Trophoblast cell (in vitro differentiated cells and primary cell): ENCODE results near the gene DOCK3.

Experiments
- DNase-seq, 2 donors: peaks; one replicate each; pipeline ENCODE4 v3.0.0-alpha.2; 2016
- H2AFZ ChIP-seq: 2 replicates; pipeline ENCODE4 v1.6.1; 2013; ENCODE audit warnings: low read length, moderate library complexity, mild to moderate bottlenecking; ENCODE audit not compliant: insufficient read depth, poor library complexity
- H2AK5ac ChIP-seq: 2 replicates; pipeline ENCODE4 v1.6.1; 2013; ENCODE audit warnings: mild to moderate bottlenecking, low read length
- H2BK120ac ChIP-seq: 2 replicates; pipeline ENCODE4 v1.6.1; 2013; ENCODE audit warnings: low read length, mild to moderate bottlenecking, moderate library complexity; ENCODE audit not compliant: insufficient read depth, poor library complexity
- H2BK12ac ChIP-seq: 2 replicates; pipeline ENCODE4 v1.6.1; 2013; ENCODE audit warnings: mild to moderate bottlenecking, low read length, moderate library complexity
- H2BK5ac ChIP-seq: 2 replicates; pipeline ENCODE4 v1.6.1; 2013; ENCODE audit warnings: low read length, low read depth, moderate library complexity, mild to moderate bottlenecking; ENCODE audit not compliant: poor library complexity
- H3K14ac ChIP-seq: 2 replicates; pipeline ENCODE4 v1.6.1; 2013; ENCODE audit warnings: mild to moderate bottlenecking, low read length
- H3K18ac ChIP-seq: 2 replicates; pipeline ENCODE4 v1.6.1; 2013; ENCODE audit warnings: mild to moderate bottlenecking, low read length
- H3K23ac ChIP-seq: 2 replicates; pipeline ENCODE4 v1.6.1; 2013; ENCODE audit warnings: low read length
- H3K27ac ChIP-seq: 2 replicates; pipeline ENCODE4 v1.5.1; 2013; ENCODE audit warnings: low read depth, mild to moderate bottlenecking, inconsistent platforms, low read length, moderate library complexity
- H3K27me3 ChIP-seq: 2 replicates; pipeline ENCODE4 v1.6.1; 2013; ENCODE audit warnings: inconsistent platforms, mild to moderate bottlenecking, low read length, moderate library complexity; ENCODE audit not compliant: insufficient read depth
- H3K36me3 ChIP-seq, 2 experiments: 1 replicate in 1 of 2; 2 replicates in 1 of 2; pipeline ENCODE4 v1.6.1; 2013; ENCODE audit warnings: low read length in 2 of 2, mild to moderate bottlenecking in 2 of 2, moderate library complexity in 1 of 2; ENCODE audit not compliant: insufficient read depth in 2 of 2, control insufficient read depth in 1 of 2
- H3K4ac ChIP-seq: 2 replicates; pipeline ENCODE4 v1.6.1; 2013; ENCODE audit warnings: low read depth, mild to moderate bottlenecking, low read length, moderate library complexity
- H3K4me1 ChIP-seq, 2 experiments: 1 replicate in 1 of 2; 2 replicates in 1 of 2; pipeline ENCODE4 v1.6.1; 2013; ENCODE audit warnings: low read length in 2 of 2, mild to moderate bottlenecking in 2 of 2, moderate library complexity in 1 of 2; ENCODE audit not compliant: insufficient read depth in 2 of 2, control insufficient read depth in 1 of 2
- H3K4me2 ChIP-seq: 2 replicates; pipeline ENCODE4 v1.6.1; 2013; ENCODE audit warnings: inconsistent platforms, mild to moderate bottlenecking, low read length, moderate library complexity
- H3K4me3 ChIP-seq: 2 replicates; pipeline ENCODE4 v1.5.1; 2013; ENCODE audit warnings: mild to moderate bottlenecking, low read depth, low read length, inconsistent platforms
- H3K79me1 ChIP-seq: one replicate; pipeline ENCODE4 v1.6.1; 2013; ENCODE audit warnings: low read length
- H3K79me2 ChIP-seq: 2 replicates; pipeline ENCODE4 v1.6.1; 2013; ENCODE audit warnings: low read length, mild to moderate bottlenecking; ENCODE audit not compliant: control insufficient read depth, insufficient read depth, poor library complexity
- H3K9ac ChIP-seq: 2 replicates; pipeline ENCODE4 v1.6.1; 2013; ENCODE audit warnings: mild to moderate bottlenecking, low read length
- H3K9me3 ChIP-seq: 2 replicates; pipeline ENCODE4 v1.6.1; 2013; ENCODE audit warnings: low read depth, mild to moderate bottlenecking, control low read depth, inconsistent platforms, low read length; ENCODE audit not compliant: insufficient read depth
- H4K12ac ChIP-seq: 2 replicates; pipeline ENCODE4 v1.6.1; 2013; ENCODE audit warnings: low read depth, mild to moderate bottlenecking, low read length, moderate library complexity
- H4K8ac ChIP-seq: 2 replicates; pipeline ENCODE4 v1.6.1; 2013; ENCODE audit warnings: low read depth, mild to moderate bottlenecking, low read length, moderate library complexity
- H4K91ac ChIP-seq: one replicate; pipeline ENCODE4 v1.6.1; 2013; ENCODE audit warnings: low read depth, mild to moderate bottlenecking, low read length, moderate library complexity
- WGBS: extraction: QIAGEN DNeasy Blood & Tissue Kit; methylation state at CpG from one replicate; pipeline ENCODE4 v1.1.7; 2013; ENCODE audit warnings: missing lambda C conversion rate; ENCODE audit not compliant: insufficient read length, insufficient coverage; ENCODE audit errors: extremely low coverage; 5-methylcytosine and 5-hydroxymethylcytosine counted together

The DOCK3 gene

DNA sequence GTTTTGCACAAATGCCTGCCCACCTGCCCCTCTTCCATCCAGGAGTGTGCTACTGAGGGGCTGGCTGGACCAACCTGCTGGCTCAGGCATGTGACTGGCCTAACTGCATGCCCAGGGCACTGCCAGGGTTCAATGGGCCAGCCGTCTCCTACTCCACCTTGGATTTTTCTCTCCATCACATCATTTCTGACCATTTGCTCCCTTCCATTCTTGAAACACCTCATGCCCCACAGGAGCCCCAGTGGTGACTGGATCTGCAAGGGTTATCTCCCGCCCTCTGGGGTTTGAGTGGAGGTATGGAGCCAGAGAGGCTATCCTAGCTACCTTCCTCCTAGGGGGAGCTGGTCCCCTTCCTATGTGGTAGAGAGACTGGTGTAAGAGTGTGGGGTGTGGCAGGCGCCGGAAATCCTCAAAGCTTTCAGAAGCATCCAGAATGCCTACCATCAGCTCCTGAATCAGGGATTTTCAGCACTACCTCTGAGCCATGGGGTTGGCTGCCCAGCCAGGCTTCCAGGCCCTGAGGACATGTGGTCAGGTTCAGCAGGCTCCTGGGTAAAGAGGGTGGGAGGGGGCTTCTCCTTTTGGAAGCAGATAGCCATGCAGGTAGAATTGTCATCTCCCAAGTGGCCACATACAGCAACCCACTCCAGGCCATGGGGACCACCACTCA is 707.5 kb downstream of the DOCK3 start:
- no peak overlapping the region for H3K4me3 ChIP-seq
- H3K4me2 ChIP-seq, result no peak overlapping the region
- peaks cover 11% of the 10 kb centered on the region for H3K79me1 ChIP-seq
- WGBS, result no CpG with 5 or more reads among the region's 4 CpGs
- no peak overlapping the region for H2AFZ ChIP-seq
- H3K27me3 ChIP-seq, result no peaks in the 10 kb centered on the region
- H3K9me3 ChIP-seq, result peaks cover 2% of the 10 kb centered on the region
- no peak for DNase-seq
- peaks cover 5 to 14% of the 10 kb centered on the region in 2 experiments for H3K4me1 ChIP-seq
- peaks cover 2 to 6% of the 10 kb centered on the region in 2 experiments for H3K36me3 ChIP-seq
- H4K91ac ChIP-seq, result no peak overlapping the region
- no peak overlapping the region for H2BK120ac ChIP-seq
- H3K14ac ChIP-seq, result no peak overlapping the region
- H3K18ac ChIP-seq, result no peak overlapping the region
- peaks cover 18% of the 10 kb centered on the region for H3K79me2 ChIP-seq
- no peak overlapping the region for H2BK12ac ChIP-seq
- H3K4ac ChIP-seq, result no peak overlapping the region
- no peak overlapping the region for H3K9ac ChIP-seq
- no peak overlapping the region for H3K23ac ChIP-seq
- no peak overlapping the region for H2BK5ac ChIP-seq
- no peak overlapping the region for H3K27ac ChIP-seq
- no peak overlapping the region for H4K8ac ChIP-seq
- H2AK5ac ChIP-seq, result no peak overlapping the region
- H4K12ac ChIP-seq, result no peak overlapping the region

DNA sequence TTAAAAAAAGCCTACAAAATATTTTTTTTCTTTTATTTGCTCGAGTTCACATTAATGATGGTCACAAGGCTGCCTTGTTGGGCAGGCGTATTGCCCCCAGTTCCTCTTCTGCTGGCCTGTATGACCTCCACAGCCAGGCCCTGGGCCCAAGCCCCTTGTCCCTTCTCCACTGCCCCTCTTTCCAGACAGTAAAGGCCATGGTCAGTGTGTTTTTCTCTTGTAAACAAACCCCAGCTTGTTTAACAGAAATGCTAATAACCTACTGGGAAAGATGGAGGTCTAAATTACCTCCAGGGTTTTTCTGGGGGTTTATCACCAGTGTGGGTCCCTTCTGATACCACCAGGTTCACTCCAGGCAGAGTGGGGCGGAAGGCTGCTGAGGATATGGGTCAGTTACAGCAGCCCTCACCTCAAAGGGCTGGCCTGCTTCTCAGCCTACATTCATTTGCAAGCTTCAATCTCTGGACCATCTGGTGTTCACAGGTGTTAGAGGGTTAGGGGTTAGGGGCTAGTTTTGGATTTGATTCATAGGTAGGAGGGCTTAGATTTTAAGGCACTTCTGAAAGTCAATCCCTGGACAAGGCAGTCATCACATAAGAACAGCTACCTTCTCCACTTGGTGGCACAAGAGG is 708.3 kb downstream of the DOCK3 start:
- no peak overlapping the region for H2AFZ ChIP-seq
- H3K23ac ChIP-seq, result no peak overlapping the region
- no peak overlapping the region for H3K14ac ChIP-seq
- no peak overlapping the region for H2BK120ac ChIP-seq
- no peaks in the 10 kb centered on the region for H3K27me3 ChIP-seq
- no peak overlapping the region for H3K4me3 ChIP-seq
- H3K27ac ChIP-seq, result no peak overlapping the region
- H3K4me1 ChIP-seq, result peaks cover 13 to 22% of the 10 kb centered on the region in 2 experiments
- H3K9ac ChIP-seq, result no peak overlapping the region
- no peak for DNase-seq
- no peak overlapping the region for H4K12ac ChIP-seq
- peaks cover 2% of the 10 kb centered on the region for H3K9me3 ChIP-seq
- no peak overlapping the region for H4K8ac ChIP-seq
- H2BK12ac ChIP-seq, result no peak overlapping the region
- H3K36me3 ChIP-seq, result peaks cover 2 to 14% of the 10 kb centered on the region in 2 experiments
- H3K4ac ChIP-seq, result no peak overlapping the region
- H3K79me2 ChIP-seq, result peaks cover 18% of the 10 kb centered on the region
- no peak overlapping the region for H2AK5ac ChIP-seq
- no peak overlapping the region for H3K4me2 ChIP-seq
- WGBS, result no CpG with 5 or more reads among the region's 3 CpGs
- H3K18ac ChIP-seq, result no peak overlapping the region
- H4K91ac ChIP-seq, result no peak overlapping the region
- H2BK5ac ChIP-seq, result no peak overlapping the region
- H3K79me1 ChIP-seq, result peaks cover 11% of the 10 kb centered on the region

DNA sequence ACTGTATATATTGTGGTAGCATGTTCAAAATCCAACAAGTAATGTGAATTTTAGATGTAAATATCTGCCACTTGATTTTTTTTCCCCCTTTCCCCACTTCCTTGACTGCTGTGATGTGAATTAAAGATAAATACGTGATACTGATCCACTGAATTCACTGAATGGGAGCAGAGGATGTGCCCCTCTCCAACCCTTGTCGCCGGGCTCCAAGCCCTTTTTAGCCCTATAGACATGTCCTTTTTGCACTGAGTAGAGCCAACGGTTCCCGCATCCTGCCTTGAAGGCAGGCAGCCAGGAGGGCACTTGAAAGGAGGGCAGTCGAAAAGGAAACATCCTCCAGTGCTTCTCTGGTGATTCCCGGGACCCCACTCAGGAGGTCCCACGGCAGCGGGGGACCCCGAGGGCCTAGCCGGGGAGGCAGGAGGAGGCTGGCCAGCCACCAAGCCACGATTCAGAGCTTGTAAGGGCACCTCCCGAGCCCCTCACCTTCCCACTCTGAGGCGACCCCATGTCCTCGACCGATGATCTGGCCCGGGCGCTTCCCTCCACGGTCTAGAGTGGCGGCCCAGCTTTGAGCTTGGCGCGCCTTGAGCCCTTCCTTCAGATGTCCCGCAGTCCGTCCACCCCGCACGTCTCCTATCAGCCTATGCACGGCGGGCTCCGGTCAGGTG is 709.5 kb downstream of the DOCK3 start:
- H3K9me3 ChIP-seq, result peaks cover 2% of the 10 kb centered on the region
- peaks cover 11% of the 10 kb centered on the region for H3K79me1 ChIP-seq
- H2BK12ac ChIP-seq, result no peak overlapping the region
- peak overlapping the region; percentile 91 for H3K4me3 ChIP-seq
- H3K27ac ChIP-seq, result peak overlapping the region; percentile 72
- H4K8ac ChIP-seq, result peak overlapping the region; percentile 94
- peak overlapping the region; percentile 81 for H2AK5ac ChIP-seq
- no peak overlapping the region for H3K23ac ChIP-seq
- peaks cover 2 to 18% of the 10 kb centered on the region in 2 experiments for H3K36me3 ChIP-seq
- peak overlapping the region; percentile 85 for H2AFZ ChIP-seq
- H3K14ac ChIP-seq, result peak overlapping the region; percentile 97
- no CpG with 5 or more reads among the region's 29 CpGs for WGBS
- peaks cover 17 to 30% of the 10 kb centered on the region in 2 experiments for H3K4me1 ChIP-seq
- H2BK120ac ChIP-seq, result peak overlapping the region; percentile 82
- peak overlapping the region; percentile 91 for H3K9ac ChIP-seq
- H3K4ac ChIP-seq, result peak overlapping the region; percentile 89
- H3K27me3 ChIP-seq, result no peaks in the 10 kb centered on the region
- H3K18ac ChIP-seq, result peak overlapping the region; percentile 86
- peak overlapping the region; percentile 78 for H4K12ac ChIP-seq
- peak in 1 of 2 donors; percentile 45 for DNase-seq
- peak overlapping the region; percentile 92 for H2BK5ac ChIP-seq
- peak overlapping the region; percentile 96 for H4K91ac ChIP-seq
- H3K4me2 ChIP-seq, result peak overlapping the region; percentile 77
- H3K79me2 ChIP-seq, result peaks cover 18% of the 10 kb centered on the region

DNA sequence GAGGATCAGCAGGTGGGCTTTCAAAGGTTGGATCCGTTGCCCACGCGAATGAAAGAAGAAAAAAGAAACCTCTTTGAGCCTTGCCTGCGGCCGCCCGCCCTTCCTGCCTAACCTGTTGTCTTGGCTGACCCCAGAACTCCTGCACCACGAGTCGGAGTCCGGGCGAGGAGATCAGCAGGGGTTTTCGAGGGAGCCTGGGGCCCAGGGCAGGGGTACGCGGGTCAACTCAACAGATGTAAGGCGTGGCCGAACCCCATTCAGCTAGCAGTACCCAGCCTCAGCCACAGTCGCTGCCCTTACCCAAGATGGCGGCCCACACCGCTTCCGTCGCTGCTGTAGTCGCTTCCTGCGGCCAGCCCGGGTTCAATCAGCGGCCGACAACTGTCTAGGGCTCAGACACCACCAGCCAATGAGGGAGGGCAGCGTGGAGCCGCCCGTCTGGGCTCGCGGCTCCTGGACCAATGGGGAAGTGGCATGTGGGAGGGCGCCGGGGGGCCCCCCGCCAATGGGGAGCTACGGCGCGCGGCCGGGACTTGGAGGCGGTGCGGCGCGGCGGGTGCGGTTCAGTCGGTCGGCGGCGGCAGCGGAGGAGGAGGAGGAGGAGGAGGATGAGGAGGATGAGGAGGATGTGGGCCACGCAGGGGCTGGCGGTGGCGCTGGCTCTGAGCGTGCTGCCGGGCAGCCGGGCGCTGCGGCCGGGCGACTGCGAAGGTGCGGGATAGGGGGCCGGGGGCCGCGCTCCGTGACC is 710.2 kb downstream of the DOCK3 start, which contains the start of gene MANF:
Gene MANF (plus strand): TSS at position 566 of the 748 bp plus-strand sequence. CDS start 52 bp downstream, at position 618.
- Histone ChIP-seq H4K8ac (peak within 1 kb of the TSS; percentile 94), H3K27me3 (no peaks in the 10 kb centered on the region), H3K79me1 (peaks cover 11% of the 10 kb centered on the region), H3K4me3 (peak within 1 kb of the TSS; percentile 97), H2BK120ac (peak within 1 kb of the TSS; percentile 82), H3K4me2 (peak within 1 kb of the TSS; percentile 77), H3K27ac (peak within 1 kb of the TSS; percentile 72), H3K18ac (peak within 1 kb of the TSS; percentile 86), H3K4ac (peak within 1 kb of the TSS; percentile 93), H2AK5ac (peak within 1 kb of the TSS; percentile 89), H3K36me3 (peaks cover 8 to 20% of the 10 kb centered on the region in 2 experiments), H4K12ac (peak within 1 kb of the TSS; percentile 90), H3K79me2 (peaks cover 18% of the 10 kb centered on the region), H3K23ac (no peak within 1 kb of the TSS), H2AFZ (peak within 1 kb of the TSS; percentile 85), H2BK12ac (no peak within 1 kb of the TSS), H4K91ac (peak within 1 kb of the TSS; percentile 96), H3K14ac (peak within 1 kb of the TSS; percentile 97), H3K4me1 (peaks cover 17 to 30% of the 10 kb centered on the region in 2 experiments), H2BK5ac (peak within 1 kb of the TSS; percentile 92), H3K9me3 (peaks cover 2% of the 10 kb centered on the region), H3K9ac (peak within 1 kb of the TSS; percentile 91)
- peak; percentile 98 to 99 for DNase-seq
- WGBS, result no CpG with 5 or more reads among the region's 65 CpGs
